ENCODE results near the gene SIL1.
"Not testable (repeated sequence)": the region's sequence is repeated elsewhere in the genome, so short reads cannot be mapped to it uniquely, and the experiment has no call there.

- TF ChIP-seq, protein P1, sequence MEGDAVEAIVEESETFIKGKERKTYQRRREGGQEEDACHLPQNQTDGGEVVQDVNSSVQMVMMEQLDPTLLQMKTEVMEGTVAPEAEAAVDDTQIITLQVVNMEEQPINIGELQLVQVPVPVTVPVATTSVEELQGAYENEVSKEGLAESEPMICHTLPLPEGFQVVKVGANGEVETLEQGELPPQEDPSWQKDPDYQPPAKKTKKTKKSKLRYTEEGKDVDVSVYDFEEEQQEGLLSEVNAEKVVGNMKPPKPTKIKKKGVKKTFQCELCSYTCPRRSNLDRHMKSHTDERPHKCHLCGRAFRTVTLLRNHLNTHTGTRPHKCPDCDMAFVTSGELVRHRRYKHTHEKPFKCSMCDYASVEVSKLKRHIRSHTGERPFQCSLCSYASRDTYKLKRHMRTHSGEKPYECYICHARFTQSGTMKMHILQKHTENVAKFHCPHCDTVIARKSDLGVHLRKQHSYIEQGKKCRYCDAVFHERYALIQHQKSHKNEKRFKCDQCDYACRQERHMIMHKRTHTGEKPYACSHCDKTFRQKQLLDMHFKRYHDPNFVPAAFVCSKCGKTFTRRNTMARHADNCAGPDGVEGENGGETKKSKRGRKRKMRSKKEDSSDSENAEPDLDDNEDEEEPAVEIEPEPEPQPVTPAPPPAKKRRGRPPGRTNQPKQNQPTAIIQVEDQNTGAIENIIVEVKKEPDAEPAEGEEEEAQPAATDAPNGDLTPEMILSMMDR (IDR thresholded peaks at IDR 0.05 in 8 of 11, conservative IDR thresholded peaks at IDR 0.05 in 3 of 11), result not testable (repeated sequence)
- not testable (repeated sequence) for TF ChIP-seq POLR2A (IDR thresholded peaks at IDR 0.05)
Observed at GRCh38 chr5:139057045-139057939, 140.9 kb downstream of the SIL1 start.

Data from spleen (tissue), 7 donors.